Cerebellar cortex (tissue), 1 donor: ENCODE data around the gene TMEM134.
A peak's percentile ranks its signal among the peaks of the same experiment; 100 is the strongest.

ENCODE experiments used
- DNase-seq: peaks from one replicate; pipeline ENCODE4 v3.0.0-alpha.2; 2015; ENCODE audit warnings: low spot score

TMEM134 gene

DNA sequence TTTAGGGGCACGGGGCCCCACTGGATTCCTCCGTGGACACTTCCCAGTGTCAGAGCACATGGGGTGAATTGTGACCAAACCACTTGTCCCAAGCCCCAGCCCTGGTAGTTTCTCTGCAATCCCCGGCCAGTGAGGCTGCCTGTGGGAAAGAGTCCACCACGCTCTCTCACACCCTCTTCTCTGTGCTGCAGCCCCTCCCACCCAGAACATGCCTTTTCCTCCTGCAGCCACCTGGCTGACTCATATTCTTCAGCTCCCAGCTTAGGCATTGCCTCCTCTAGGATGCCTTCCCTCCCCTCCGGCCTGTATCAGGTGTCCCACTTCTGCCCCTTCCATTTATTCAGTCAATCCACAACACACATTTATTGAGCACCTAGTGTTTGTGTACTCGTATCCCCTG is 46.2 kb downstream of the TMEM134 start:
- DNase-seq: no peak

DNA sequence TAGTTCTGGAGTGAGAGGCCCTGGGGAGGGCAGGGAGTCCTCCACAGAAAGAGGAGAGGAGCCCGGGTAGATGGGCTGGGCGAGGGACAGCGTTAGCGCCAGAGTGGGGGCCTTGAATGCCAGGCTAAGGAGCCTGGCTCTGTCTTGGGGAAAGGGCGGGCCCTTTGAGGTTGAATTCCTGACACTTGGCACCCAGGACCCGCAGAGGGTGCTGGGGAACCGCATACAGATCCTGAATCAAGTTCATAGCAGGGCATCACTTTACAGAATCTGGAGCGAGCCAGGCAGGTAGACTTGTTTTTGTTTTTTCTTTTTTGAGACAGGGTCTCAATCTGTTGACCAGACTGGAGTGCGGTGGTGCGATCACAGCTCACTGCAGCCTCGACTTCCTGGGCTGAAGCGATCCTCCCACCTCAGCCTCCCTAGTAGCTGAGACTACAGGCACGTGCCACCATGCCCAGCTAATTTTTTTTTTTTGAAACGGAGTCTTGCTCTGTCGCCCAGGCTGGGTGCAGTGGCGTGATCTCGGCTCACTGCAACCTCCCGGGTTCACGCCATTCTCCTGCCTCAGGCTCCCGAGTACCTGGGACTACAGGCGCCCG is 47.5 kb downstream of the TMEM134 start:
- no peak for DNase-seq

DNA sequence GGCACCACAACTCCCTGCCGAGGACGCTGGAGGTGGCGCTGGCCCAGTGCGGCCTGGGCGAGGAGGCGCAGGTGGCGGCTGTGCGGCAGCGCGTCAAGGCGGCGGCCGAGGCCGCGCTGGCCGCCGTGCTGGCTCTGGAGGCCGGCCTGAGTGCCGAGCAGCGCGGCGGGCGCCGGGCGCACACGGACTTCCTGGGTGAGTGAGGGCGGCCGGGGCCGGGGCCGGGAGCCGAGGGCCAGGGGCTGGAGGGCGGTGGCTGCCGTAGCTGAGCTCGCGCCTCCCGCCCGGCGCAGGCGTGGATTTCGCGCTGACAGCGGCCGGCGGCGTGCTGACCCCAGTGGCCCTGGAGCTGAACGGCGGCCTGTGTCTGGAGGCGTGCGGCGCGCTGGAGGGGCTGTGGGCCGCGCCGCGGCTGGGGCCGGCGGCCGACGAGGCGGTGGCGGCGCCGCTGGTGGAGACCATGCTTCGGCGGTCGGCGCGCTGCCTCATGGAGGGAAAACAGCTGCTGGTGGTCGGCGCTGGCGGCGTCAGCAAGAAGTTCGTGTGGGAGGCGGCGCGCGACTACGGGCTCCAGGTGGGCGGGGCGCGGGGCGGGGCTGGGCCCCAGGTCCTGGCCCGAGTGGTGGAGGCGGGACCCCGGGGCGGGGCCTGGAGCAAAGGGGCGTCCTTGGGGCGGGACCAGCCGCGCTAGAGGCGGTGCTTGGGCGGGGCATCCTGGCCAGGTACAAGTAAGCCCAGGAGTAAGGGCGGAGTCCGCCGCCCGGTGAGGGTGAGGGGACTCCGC is 48.2 kb downstream of the TMEM134 start:
- DNase-seq: peak; percentile 94

DNA sequence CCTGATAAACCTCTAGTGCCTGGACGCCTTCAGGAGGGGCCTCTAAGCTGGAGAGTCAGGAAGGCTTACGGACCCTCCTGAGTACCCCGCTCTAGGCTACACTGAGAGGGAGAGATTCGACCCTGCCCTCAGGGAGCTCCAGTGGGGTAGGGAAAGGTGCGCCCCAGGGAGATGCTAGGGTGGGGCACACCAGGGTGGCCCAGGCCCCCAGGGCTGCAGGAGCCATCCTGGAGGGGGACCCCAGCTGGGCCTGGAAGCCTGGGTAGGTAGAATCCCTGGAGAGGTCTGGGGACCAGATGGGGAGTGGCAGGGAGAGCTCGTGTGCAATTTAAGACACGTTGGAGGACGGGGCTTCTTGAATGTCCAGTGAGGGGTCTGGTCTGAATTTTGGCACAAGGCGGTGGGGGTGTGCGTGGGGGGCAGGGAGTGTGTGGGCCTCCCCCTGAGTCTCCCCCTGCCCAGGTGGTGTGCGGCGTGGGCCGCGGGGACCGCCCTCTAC is 48.9 kb downstream of the TMEM134 start:
- no peak for DNase-seq

DNA sequence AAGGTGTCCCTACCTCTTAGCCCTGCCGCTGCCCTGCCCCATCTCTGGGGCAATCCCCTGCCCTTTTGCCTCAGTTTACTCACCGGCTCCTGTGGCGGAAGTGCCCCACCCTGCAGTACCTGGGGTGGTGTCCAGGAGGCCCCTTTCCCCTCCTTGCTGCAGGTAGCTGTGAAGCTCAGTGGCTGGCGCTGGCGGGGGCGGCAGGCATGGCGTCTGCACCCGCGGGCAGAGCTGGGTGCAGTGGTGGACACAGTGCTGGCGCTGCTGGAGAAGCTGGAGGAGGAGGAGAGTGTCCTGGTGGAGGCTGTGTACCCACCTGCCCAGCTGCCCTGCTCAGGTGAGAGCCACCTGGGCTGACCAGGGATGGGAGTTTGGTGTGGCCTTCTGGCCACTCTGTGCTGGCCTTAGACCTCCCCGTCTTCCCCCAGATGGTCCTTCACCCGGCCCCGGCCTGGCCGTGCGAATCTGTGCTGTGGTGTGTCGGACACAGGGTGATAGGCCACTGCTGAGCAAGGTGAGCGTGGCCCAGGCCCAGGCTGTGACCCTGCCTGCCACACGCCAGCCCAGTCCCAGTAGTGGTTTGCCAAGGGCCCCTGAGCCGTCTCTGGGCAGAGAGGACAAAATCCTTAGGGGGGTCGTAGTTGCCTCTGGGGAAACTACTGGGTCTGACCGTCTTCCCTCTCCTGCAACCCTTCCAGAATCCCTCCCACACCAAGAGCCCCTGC is 49.6 kb downstream of the TMEM134 start:
- DNase-seq: no peak

DNA sequence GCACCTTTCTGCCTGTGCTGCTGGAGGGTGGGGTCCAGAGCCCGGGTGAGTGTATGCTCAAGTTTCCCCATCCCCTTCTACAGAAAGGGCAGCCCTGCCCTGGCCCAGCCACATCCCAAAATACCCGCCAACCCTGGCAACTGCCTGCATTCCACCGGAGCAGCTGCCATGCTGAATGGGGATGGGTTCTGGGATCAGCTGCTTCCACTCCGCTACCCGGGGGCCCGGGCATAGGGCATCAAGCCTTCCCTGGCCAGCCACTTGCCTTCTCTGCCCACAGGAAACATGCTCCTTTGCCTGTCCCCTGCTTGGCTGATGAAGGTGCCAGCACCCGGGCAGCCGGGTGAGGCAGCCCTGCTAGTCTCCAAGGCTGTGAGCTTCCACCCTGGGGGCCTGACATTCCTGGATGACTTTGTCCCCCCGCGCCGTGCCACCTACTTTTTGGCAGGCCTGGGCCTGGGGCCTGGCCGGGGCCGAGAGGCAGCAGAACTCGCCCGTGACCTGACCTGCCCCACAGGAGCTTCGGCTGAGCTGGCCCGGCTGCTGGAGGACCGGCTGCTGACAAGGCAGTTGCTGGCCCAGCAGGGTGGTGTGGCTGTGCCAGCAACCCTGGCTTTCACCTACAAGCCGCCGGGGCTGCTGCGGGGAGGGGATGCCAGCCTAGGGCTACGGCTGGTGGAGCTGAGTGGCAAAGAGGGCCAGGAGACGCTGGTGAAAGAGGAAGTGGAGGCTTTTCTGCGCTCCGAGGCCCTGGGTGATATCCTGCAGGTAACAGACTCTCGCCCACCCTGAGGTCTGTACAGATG is 50.4 kb downstream of the TMEM134 start:
- peak; percentile 79 for DNase-seq

DNA sequence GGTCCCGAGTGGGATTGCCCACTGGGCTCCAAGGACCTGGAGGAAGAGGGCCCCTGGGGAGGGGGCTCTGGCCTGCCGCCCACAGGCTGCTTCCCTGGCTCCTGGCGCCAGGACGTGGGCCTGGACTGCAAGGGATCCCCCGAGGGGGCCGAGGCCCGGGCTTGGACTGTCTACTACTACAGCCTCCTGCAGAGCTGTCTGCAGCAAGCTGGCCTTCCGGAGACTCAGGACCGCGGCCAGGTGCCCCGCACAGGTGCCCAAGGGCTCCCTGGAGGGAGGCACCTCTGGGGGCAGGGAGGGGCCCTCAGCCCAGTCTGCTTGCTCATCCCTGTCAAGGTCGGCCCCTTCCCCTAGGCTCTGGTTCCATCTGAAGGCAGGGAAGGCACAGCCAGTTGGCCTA is 51.6 kb downstream of the TMEM134 start:
- DNase-seq: no peak

DNA sequence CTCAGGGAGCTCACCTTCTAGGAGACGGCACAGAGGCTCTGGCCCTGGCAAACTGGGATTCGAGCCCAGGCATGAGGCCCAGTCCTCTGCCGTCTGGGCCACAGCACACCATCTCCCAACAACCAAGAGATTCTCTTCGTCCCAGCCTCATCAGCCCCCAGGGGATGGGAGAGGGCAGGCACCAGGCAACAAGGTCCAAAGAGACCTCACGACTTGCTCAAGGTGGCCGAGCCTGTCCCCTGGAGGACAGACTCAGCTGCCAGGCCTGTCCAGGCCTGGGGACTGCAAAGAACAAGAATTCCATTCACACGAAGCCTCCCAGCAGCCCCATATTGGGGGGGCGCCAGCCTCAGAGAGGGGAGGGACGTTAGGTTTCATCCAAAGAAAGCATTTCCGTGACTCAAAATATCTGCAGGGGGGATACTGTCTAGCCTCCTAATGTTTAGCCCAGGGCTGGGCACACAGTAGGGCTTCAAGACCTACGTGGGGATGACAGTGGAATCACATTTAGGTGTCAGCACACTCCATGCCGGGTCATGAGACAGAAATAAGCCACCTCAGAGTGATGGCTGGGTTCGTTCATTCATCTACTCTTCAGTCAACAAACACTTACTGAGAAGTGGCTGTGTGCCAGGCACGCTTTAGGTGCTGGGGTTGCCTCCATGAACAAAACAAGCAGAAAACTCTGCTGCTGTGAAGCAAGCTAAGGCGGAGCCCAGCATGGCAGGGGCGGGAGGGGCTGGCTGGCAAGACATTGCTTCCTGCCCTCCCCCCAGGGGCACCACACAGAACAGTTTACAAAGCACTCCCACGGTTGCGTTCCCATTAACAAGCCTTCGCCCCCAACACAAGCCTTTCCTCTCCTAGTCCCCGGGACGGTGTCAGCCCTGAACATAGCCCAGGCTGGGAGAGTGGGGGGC is 52.4 kb downstream of the TMEM134 start:
- no peak for DNase-seq

DNA sequence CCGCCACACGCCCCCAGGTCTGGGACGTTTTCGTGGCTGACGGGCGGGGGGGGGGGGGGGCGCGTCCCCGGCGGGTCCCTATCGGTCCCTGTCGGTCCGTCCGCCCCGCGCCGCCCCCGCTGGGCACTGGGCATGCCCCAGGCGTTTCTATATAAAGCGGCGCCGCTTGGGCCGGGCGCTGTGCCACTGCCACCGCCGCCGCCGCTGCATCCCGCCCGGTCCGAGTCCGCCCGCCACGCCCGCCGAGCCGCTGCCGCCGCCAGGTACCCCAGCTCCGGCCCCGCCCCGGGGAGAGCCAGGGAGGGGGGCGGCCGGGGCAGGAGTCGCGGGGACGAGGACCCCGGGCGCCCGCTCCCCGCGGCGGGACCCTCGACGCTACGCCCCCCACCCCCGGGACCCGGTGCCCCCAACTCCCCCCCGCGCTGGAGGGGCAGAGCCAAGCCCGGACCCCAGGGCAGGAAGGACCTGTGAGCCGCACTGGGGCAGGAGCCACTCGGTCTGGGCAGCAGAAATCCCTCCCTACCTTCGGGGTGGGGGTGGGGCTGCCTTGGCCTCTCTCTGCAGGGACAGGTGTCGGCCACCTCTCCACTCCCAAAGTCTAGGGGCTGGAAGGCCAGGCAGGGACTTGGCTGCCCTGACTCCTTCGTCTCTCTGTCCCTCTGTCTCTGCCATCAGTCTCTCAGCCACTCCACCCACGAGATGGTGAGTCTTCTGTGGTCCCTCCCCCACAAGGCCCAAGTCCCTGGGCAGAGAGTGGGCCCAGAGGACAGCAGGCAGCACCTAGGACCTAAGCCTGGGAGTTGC is 53.3 kb downstream of the TMEM134 start, which contains the start of gene CARNS1:
Gene CARNS1 (plus strand): TSS at position 178 of the 804 bp plus-strand sequence. CDS start 522 bp downstream, at position 700.
- no peak for DNase-seq

DNA sequence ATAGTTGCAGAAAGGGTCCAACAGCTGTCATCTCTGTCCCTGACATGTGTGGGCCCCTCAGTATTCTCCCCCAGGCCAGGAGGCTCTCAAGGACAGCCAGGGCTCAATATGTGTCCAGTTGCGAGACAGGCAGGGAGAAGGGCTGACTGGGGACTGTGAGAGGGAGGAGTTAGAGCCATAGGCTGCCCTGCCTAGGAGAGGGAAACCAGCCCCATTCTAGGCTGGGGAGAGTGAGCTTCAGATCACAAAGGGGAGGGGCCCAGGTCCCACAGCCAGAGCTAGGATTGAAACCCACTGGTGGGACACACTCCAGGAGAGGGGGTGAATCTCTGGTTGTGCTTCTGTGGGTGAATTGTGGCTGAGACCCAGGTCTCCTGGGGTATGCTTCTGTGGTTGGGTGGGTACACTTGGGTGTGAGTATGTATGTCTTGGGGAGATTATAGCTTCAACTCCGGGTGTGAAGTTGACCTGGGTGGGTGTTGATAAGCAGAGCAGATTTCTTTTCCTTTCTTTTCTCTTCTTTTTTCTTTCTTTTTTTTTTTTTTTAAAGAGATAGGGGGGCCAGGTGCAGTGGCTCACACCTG is 55.7 kb downstream of the TMEM134 start:
- no peak for DNase-seq

DNA sequence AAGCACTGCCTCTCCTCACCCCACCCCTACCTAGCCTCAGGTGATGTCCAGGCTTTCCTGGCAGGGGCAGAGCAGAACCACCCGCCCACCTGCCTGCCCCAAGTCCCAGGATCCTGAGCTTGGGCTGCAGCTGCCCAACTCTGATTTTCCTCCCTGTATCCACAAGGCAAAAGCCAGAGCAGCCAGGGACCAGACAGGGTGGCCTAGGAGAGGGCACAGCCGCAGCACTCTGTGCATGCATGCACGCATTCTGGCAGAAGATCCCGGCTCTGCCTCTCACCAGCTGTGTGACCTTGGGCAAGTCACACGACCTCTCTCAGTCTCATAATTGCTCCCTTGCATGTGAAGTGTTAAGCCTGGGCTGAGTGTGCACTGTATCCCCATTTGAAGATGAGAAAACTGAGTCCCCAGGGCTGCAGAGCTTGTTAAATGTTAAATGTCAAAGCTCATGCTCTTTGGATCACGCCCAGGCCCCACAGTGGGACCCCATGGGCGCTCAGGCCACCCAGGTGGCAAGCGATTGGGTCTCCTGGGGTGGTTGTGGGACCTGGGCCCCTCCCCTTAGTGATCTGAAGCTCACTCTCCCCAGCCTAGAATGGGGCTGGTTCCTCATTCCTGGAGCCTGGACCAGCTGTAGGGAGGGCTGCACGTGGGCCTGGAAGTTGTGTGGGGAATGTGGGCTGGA is 56.4 kb downstream of the TMEM134 start:
- DNase-seq: no peak

DNA sequence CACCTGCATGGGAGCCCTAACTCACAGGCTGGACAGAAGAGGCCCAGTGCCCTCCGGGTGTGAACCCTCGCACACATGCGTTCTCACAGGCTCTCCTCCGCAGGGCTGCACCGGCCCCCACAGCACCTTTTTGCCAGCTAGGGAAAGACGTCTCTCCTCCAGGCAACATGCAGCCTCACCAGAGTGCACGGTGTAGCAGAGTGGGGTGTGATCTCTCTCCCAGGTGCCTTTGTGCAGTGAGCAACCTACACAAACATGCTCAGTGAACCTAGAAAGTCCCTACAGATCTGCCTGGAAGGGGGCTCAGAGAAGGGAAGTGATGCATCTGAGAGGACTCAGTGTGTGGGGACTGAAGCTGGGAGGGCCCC is 57.3 kb downstream of the TMEM134 start:
- no peak for DNase-seq
